GM23338 (cell line): ENCODE results near the gene ATP6V0E2. TPM values are rescaled to one million over a fixed set of nuclear protein-coding genes. Genes with fewer than 3 reads are reported as not detected.

Experiments
- ATAC-seq: fragments of 200-7000 bp; cut with Tn5 transposase; 3 replicates; pipeline ENCODE4 v1.9.1; 2020
- DNase-seq: peaks from one replicate; pipeline ENCODE4 v3.0.0-alpha.2; 2015; ENCODE audit warnings: low spot score
- H2AFZ ChIP-seq: fragments of 200-600 bp; sonication (generic); 2 replicates; pipeline ENCODE4 v1.8.0; 2016; ENCODE audit warnings: antibody characterized with exemption, mild to moderate bottlenecking, moderate library complexity
- H3F3A ChIP-seq: fragments of 200-600 bp; sonication (generic); replicated peaks from 2 replicates; pipeline ENCODE4 v1.8.0; 2017; ENCODE audit warnings: antibody characterized with exemption, mixed run types, low read depth
- H3K27ac ChIP-seq: fragments of 200-600 bp; sonication (generic); 2 replicates; pipeline ENCODE4 v1.6.1; 2016; ENCODE audit warnings: low read depth
- H3K27me3 ChIP-seq: fragments of 200-600 bp; sonication (generic); 2 replicates; pipeline ENCODE4 v1.8.0; 2016; ENCODE audit warnings: mild to moderate bottlenecking, mixed run types, moderate library complexity; ENCODE audit not compliant: insufficient read depth
- H3K36me3 ChIP-seq: fragments of 200-600 bp; sonication (generic); 2 replicates; pipeline ENCODE4 v1.8.0; 2016; ENCODE audit warnings: mild to moderate bottlenecking; ENCODE audit not compliant: insufficient read depth
- H3K4me1 ChIP-seq: fragments of 200-600 bp; sonication (generic); 2 replicates; pipeline ENCODE4 v1.8.0; 2016; ENCODE audit warnings: mild to moderate bottlenecking, moderate library complexity; ENCODE audit not compliant: insufficient read depth
- H3K4me2 ChIP-seq: fragments of 200-600 bp; sonication (generic); 2 replicates; pipeline ENCODE4 v1.7.1; 2017; ENCODE audit warnings: mixed run types
- H3K4me3 ChIP-seq: fragments of 200-600 bp; sonication (generic); 2 replicates; pipeline ENCODE4 v1.6.1; 2016; ENCODE audit warnings: mixed run types
- H3K79me2 ChIP-seq: fragments of 200-600 bp; sonication (generic); replicated peaks from 2 replicates; pipeline ENCODE4 v1.8.0; 2017; ENCODE audit warnings: mild to moderate bottlenecking; ENCODE audit not compliant: insufficient read depth
- H3K9me2 ChIP-seq: fragments of 200-600 bp; sonication (generic); 2 replicates; pipeline ENCODE4 v1.8.0; 2017; ENCODE audit not compliant: insufficient read depth
- H4K20me1 ChIP-seq: fragments of 200-600 bp; sonication (generic); replicated peaks from 2 replicates; pipeline ENCODE4 v1.8.0; 2017; ENCODE audit warnings: mild to moderate bottlenecking; ENCODE audit not compliant: insufficient read depth
- H3K27ac Mint-ChIP-seq: 2 replicates; pipeline ENCODE4 v1.8.0; 2020; ENCODE audit warnings: inconsistent platforms, mild to moderate bottlenecking, moderate library complexity, mixed read lengths
- H3K27me3 Mint-ChIP-seq: 3 replicates; pipeline ENCODE4 v1.8.0; 2022; ENCODE audit warnings: low read depth, mild to moderate bottlenecking, moderate library complexity, mixed read lengths, inconsistent platforms; ENCODE audit not compliant: insufficient read depth, poor library complexity
- H3K36me3 Mint-ChIP-seq: 3 replicates; pipeline ENCODE4 v1.8.0; 2021; ENCODE audit warnings: low read depth, mild to moderate bottlenecking, inconsistent platforms, moderate library complexity, mixed read lengths
- H3K4me1 Mint-ChIP-seq: 3 replicates; pipeline ENCODE4 v1.8.0; 2020; ENCODE audit warnings: mild to moderate bottlenecking, inconsistent platforms, mixed read lengths
- H3K4me3 Mint-ChIP-seq: 3 replicates; pipeline ENCODE4 v1.8.0; 2021; ENCODE audit warnings: moderate library complexity, mild to moderate bottlenecking, inconsistent platforms, mixed read lengths
- H3K9me3 Mint-ChIP-seq: 3 replicates; pipeline ENCODE4 v1.8.0; 2020; ENCODE audit warnings: moderate library complexity, mild to moderate bottlenecking, inconsistent platforms, mixed read lengths
- CREB1 ChIP-seq: fragments of 250-450 bp; sonication (Bioruptor Pico); IDR thresholded peaks from 2 replicates; pipeline ENCODE4 v1.5.0; 2020; ENCODE audit warnings: low read depth, mild to moderate bottlenecking, moderate library complexity
- EZH2phosphoT487 ChIP-seq: fragments of 200-600 bp; sonication (generic); IDR thresholded peaks from one replicate; pipeline ENCODE4 v1.8.1; 2018; ENCODE audit warnings: antibody characterized with exemption; ENCODE audit not compliant: unreplicated experiment
- JUNB ChIP-seq: IDR thresholded peaks from one replicate; pipeline ENCODE4 v1.6.1; 2016; ENCODE audit warnings: antibody characterized with exemption; ENCODE audit not compliant: unreplicated experiment
- NANOG ChIP-seq: IDR thresholded peaks from 2 replicates; pipeline ENCODE4 v1.6.1; 2016; ENCODE audit warnings: antibody characterized with exemption, borderline replicate concordance
- POLR2AphosphoS5 ChIP-seq: IDR thresholded peaks from 2 replicates; pipeline ENCODE4 v1.6.1; 2016; ENCODE audit warnings: antibody characterized with exemption, low read depth
- STAT1 ChIP-seq: IDR thresholded peaks from one replicate; pipeline ENCODE4 v1.6.1; 2016; ENCODE audit warnings: antibody characterized with exemption; ENCODE audit not compliant: unreplicated experiment
- ZNF114 ChIP-seq: fragments of 250-450 bp; sonication (Bioruptor Pico); IDR thresholded peaks from 2 replicates; pipeline ENCODE4 v1.5.0; 2020; ENCODE audit warnings: mild to moderate bottlenecking, moderate library complexity
- ZNF331 ChIP-seq: fragments of 250-450 bp; sonication (Bioruptor Pico); IDR thresholded peaks from 2 replicates; pipeline ENCODE4 v1.5.0; 2020; ENCODE audit warnings: low read depth, mild to moderate bottlenecking, moderate library complexity
- polyA plus RNA-seq: library from polyadenylated mRNA; unstranded; fragments of >200 nt; fragmentation: Nextera tagmentation; extraction: Ambion mirVana; gene quantifications from 2 replicates; pipeline ENCODE4 v1.2.1, GENCODE V29; 2016
- total RNA-seq: library from RNA; depleted of rRNA; stranded (reverse); fragments of >200 nt; shearing (Covaris generic); gene quantifications from 2 replicates; pipeline ENCODE4 v1.2.3, GENCODE V29; 2014
- TF ChIP-seq, protein P1 (sequence below), 2 experiments: fragments of 200-600 bp in 1 of 2; sonication (generic) in 1 of 2; conservative IDR thresholded peaks; 2 replicates each; pipeline versions ENCODE4 v1.5.1 to v1.6.1; 2016 to 2017; ENCODE audit warnings: antibody characterized with exemption in 2 of 2, low read depth in 2 of 2, mild to moderate bottlenecking in 2 of 2, moderate library complexity in 1 of 2
- TF ChIP-seq, protein P2 (sequence below): fragments of 250-450 bp; sonication (Bioruptor Pico); IDR thresholded peaks from 2 replicates; pipeline ENCODE4 v1.5.0; 2020; ENCODE audit warnings: mild to moderate bottlenecking, moderate library complexity
- TF ChIP-seq, protein P3 (sequence below): IDR thresholded peaks from one replicate; pipeline ENCODE4 v1.6.1; 2018; ENCODE audit warnings: antibody characterized with exemption; ENCODE audit not compliant: unreplicated experiment

Gene ATP6V0E2
- total and polyA plus RNA-seq, 2 experiments from 2014 or later = 15.6 to 34.7 TPM

DNA sequence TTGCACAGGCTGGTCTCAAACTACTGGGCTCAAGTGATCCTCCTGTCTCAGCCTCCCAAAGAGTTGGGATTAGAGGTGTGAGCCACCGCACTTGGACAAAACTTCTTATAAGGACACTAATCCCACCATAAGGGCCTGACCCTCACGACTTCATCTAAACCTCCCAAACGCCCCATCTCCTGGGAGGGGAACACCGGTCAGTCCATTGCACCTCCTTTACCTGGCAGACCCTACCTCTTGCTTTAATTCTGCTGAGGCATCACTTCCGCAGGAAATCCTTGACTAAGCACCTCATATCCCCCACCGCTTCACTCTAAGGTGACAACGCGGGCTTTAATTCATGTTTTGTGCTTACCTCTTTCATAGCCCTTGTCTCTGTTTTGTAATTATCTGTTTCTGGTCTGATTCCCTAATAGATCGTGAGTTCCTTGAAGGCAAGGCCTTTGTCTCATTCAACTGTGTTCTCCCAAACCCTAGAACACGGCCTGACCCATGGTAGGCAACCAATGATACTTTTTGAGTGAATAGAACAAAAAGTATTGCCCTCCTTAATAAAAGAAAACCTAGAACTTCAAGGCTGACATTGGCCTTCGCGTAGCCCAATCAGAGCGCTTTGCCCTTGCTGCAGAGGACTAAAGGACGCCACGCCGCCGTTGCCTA is 36.1 kb upstream of the ATP6V0E2 start:
- H3K4me1 Mint-ChIP-seq = peaks cover 18% of the 10 kb centered on the region
- peaks cover 24% of the 10 kb centered on the region for H3K27me3 ChIP-seq
- H3K27ac Mint-ChIP-seq = no peak overlapping the region
- peaks cover 10% of the 10 kb centered on the region; the same call in 1 of the 2 replicates for H3F3A ChIP-seq
- peaks cover 3% of the 10 kb centered on the region for H3K27me3 Mint-ChIP-seq
- ATAC-seq = no peak
- no peaks in the 10 kb centered on the region for H3K9me2 ChIP-seq
- no peak overlapping the region for H2AFZ ChIP-seq
- H3K36me3 Mint-ChIP-seq = no peaks in the 10 kb centered on the region
- TF ChIP-seq, protein P1, sequence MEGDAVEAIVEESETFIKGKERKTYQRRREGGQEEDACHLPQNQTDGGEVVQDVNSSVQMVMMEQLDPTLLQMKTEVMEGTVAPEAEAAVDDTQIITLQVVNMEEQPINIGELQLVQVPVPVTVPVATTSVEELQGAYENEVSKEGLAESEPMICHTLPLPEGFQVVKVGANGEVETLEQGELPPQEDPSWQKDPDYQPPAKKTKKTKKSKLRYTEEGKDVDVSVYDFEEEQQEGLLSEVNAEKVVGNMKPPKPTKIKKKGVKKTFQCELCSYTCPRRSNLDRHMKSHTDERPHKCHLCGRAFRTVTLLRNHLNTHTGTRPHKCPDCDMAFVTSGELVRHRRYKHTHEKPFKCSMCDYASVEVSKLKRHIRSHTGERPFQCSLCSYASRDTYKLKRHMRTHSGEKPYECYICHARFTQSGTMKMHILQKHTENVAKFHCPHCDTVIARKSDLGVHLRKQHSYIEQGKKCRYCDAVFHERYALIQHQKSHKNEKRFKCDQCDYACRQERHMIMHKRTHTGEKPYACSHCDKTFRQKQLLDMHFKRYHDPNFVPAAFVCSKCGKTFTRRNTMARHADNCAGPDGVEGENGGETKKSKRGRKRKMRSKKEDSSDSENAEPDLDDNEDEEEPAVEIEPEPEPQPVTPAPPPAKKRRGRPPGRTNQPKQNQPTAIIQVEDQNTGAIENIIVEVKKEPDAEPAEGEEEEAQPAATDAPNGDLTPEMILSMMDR (conservative IDR thresholded peaks at IDR 0.05; ENCODE audit: low read depth in 2 of 2) = no peak
- TF ChIP-seq STAT1 (no peak), ZNF114 (CRISPR knock-in tag) (no peak), JUNB (no peak), CREB1 (CRISPR knock-in tag) (no peak), EZH2phosphoT487 (no peak), POLR2AphosphoS5 (no peak), ZNF331 (CRISPR knock-in tag) (no peak), NANOG (no peak)
- TF ChIP-seq, protein P2, sequence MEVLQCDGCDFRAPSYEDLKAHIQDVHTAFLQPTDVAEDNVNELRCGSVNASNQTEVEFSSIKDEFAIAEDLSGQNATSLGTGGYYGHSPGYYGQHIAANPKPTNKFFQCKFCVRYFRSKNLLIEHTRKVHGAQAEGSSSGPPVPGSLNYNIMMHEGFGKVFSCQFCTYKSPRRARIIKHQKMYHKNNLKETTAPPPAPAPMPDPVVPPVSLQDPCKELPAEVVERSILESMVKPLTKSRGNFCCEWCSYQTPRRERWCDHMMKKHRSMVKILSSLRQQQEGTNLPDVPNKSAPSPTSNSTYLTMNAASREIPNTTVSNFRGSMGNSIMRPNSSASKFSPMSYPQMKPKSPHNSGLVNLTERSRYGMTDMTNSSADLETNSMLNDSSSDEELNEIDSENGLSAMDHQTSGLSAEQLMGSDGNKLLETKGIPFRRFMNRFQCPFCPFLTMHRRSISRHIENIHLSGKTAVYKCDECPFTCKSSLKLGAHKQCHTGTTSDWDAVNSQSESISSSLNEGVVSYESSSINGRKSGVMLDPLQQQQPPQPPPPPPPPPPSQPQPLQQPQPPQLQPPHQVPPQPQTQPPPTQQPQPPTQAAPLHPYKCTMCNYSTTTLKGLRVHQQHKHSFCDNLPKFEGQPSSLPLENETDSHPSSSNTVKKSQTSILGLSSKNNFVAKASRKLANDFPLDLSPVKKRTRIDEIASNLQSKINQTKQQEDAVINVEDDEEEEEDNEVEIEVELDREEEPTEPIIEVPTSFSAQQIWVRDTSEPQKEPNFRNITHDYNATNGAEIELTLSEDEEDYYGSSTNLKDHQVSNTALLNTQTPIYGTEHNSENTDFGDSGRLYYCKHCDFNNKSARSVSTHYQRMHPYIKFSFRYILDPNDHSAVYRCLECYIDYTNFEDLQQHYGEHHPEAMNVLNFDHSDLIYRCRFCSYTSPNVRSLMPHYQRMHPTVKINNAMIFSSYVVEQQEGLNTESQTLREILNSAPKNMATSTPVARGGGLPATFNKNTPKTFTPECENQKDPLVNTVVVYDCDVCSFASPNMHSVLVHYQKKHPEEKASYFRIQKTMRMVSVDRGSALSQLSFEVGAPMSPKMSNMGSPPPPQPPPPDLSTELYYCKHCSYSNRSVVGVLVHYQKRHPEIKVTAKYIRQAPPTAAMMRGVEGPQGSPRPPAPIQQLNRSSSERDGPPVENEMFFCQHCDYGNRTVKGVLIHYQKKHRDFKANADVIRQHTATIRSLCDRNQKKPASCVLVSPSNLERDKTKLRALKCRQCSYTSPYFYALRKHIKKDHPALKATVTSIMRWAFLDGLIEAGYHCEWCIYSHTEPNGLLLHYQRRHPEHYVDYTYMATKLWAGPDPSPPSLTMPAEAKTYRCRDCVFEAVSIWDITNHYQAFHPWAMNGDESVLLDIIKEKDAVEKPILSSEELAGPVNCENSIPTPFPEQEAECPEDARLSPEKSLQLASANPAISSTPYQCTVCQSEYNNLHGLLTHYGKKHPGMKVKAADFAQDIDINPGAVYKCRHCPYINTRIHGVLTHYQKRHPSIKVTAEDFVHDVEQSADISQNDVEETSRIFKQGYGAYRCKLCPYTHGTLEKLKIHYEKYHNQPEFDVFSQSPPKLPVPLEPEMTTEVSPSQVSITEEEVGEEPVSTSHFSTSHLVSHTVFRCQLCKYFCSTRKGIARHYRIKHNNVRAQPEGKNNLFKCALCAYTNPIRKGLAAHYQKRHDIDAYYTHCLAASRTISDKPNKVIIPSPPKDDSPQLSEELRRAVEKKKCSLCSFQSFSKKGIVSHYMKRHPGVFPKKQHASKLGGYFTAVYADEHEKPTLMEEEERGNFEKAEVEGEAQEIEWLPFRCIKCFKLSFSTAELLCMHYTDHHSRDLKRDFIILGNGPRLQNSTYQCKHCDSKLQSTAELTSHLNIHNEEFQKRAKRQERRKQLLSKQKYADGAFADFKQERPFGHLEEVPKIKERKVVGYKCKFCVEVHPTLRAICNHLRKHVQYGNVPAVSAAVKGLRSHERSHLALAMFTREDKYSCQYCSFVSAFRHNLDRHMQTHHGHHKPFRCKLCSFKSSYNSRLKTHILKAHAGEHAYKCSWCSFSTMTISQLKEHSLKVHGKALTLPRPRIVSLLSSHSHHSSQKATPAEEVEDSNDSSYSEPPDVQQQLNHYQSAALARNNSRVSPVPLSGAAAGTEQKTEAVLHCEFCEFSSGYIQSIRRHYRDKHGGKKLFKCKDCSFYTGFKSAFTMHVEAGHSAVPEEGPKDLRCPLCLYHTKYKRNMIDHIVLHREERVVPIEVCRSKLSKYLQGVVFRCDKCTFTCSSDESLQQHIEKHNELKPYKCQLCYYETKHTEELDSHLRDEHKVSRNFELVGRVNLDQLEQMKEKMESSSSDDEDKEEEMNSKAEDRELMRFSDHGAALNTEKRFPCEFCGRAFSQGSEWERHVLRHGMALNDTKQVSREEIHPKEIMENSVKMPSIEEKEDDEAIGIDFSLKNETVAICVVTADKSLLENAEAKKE = no peak
- TF ChIP-seq, protein P3, sequence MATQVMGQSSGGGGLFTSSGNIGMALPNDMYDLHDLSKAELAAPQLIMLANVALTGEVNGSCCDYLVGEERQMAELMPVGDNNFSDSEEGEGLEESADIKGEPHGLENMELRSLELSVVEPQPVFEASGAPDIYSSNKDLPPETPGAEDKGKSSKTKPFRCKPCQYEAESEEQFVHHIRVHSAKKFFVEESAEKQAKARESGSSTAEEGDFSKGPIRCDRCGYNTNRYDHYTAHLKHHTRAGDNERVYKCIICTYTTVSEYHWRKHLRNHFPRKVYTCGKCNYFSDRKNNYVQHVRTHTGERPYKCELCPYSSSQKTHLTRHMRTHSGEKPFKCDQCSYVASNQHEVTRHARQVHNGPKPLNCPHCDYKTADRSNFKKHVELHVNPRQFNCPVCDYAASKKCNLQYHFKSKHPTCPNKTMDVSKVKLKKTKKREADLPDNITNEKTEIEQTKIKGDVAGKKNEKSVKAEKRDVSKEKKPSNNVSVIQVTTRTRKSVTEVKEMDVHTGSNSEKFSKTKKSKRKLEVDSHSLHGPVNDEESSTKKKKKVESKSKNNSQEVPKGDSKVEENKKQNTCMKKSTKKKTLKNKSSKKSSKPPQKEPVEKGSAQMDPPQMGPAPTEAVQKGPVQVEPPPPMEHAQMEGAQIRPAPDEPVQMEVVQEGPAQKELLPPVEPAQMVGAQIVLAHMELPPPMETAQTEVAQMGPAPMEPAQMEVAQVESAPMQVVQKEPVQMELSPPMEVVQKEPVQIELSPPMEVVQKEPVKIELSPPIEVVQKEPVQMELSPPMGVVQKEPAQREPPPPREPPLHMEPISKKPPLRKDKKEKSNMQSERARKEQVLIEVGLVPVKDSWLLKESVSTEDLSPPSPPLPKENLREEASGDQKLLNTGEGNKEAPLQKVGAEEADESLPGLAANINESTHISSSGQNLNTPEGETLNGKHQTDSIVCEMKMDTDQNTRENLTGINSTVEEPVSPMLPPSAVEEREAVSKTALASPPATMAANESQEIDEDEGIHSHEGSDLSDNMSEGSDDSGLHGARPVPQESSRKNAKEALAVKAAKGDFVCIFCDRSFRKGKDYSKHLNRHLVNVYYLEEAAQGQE = no peak
- H3K27ac ChIP-seq = no peak overlapping the region
- H3K4me2 ChIP-seq = peak overlapping the region; percentile 46; the same call in 1 of the 2 replicates
- H3K4me3 ChIP-seq = no peak overlapping the region; the same call in 1 of the 2 replicates
- H3K36me3 ChIP-seq = no peaks in the 10 kb centered on the region
- peaks cover 4% of the 10 kb centered on the region; the same call in 1 of the 2 replicates for H4K20me1 ChIP-seq
- no peak for DNase-seq
- H3K4me1 ChIP-seq = no peaks in the 10 kb centered on the region; the same call in 1 of the 2 replicates
- H3K79me2 ChIP-seq = no peaks in the 10 kb centered on the region
- peak overlapping the region; percentile 73; the same call in 2 of the 3 replicates for H3K4me3 Mint-ChIP-seq
- H3K9me3 Mint-ChIP-seq = no peaks in the 10 kb centered on the region
